ENCODE measurements around the gene ZNF608.

DNA sequence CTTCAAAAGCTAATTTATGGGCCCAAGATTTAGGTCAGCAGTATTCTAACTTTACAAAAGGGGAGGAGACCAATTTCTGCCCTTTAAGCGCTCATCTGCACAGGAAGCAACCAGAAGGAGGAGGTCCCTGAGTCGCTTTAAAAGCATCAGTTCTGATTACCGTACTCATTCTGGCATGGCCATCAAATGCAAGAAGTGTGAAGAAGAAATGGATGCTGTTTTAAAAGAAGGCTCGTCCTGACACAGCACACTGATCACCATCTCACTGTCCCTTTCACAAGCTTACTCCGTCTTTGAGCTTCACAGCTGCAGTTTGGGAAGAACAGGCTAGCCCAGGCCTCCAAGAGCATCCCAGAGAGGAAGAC is 17.5 kb downstream of the ZNF608 start:
- no peak for TF ChIP-seq CTCF (IDR thresholded peaks at IDR 0.05; ENCODE audit: insufficient read depth, low read length, poor library complexity, severe bottlenecking)
- no peak for TF ChIP-seq EZH2phosphoT487 (conservative IDR thresholded peaks at IDR 0.05; ENCODE audit: low read length)

All from SU-DHL-6 (cell line).